ENCODE measurements around the gene PDE6H. TPM values are rescaled to one million over a fixed set of nuclear protein-coding genes. Genes with fewer than 3 reads are reported as not detected.

The PDE6H gene
- total RNA-seq, 3 donors from 2014 or later: 0.55 TPM; not detected in 2

DNA sequence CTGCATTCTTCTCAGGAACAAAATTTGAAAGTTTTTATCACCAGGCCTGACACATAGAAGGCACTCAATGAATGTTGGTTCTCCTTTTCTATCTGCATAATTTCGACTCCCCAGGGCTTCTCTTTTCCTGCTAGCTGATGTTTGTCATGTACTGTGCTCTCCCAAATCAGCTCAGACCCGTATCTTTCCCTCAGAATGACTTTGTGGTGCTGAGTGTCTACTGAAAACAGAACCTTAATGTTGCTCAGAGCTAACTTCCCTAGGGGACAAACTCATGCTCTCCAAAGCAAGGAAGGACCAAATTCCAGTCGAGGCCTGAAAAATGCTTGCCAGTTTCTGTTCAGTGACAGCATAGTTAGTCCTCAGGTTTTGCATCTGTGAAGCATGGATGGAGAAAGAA, 13.4 kb upstream of the PDE6H start:
- no peak overlapping the region for H3K4me3 ChIP-seq
- peaks cover 3% of the 10 kb centered on the region for H3K4me1 ChIP-seq (ENCODE audit: low read depth)
- DNase-seq (no peak), ATAC-seq (no peak)
- no peaks in the 10 kb centered on the region for H3K36me3 ChIP-seq (ENCODE audit: low read depth)
- no peaks in the 10 kb centered on the region for H3K9me3 ChIP-seq
- TF ChIP-seq, protein P1, sequence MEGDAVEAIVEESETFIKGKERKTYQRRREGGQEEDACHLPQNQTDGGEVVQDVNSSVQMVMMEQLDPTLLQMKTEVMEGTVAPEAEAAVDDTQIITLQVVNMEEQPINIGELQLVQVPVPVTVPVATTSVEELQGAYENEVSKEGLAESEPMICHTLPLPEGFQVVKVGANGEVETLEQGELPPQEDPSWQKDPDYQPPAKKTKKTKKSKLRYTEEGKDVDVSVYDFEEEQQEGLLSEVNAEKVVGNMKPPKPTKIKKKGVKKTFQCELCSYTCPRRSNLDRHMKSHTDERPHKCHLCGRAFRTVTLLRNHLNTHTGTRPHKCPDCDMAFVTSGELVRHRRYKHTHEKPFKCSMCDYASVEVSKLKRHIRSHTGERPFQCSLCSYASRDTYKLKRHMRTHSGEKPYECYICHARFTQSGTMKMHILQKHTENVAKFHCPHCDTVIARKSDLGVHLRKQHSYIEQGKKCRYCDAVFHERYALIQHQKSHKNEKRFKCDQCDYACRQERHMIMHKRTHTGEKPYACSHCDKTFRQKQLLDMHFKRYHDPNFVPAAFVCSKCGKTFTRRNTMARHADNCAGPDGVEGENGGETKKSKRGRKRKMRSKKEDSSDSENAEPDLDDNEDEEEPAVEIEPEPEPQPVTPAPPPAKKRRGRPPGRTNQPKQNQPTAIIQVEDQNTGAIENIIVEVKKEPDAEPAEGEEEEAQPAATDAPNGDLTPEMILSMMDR (IDR thresholded peaks at IDR 0.05): no peak
- intact Hi-C loops (cut with DNase I, micrococcal nuclease): no loop called here

- Histone ChIP-seq H3K4me3 (no peak overlapping the region), H3K36me3 (ENCODE audit: low read depth) (no peaks in the 10 kb centered on the region), H3K9me3 (no peaks in the 10 kb centered on the region), H3K4me1 (ENCODE audit: low read depth) (peaks cover 3% of the 10 kb centered on the region)
- intact Hi-C loops (cut with DNase I, micrococcal nuclease): no loop called here
- ATAC-seq (no peak), DNase-seq (no peak)
- TF ChIP-seq, protein P1 (IDR thresholded peaks at IDR 0.05): no peak
Measured at GRCh38 chr12:14959916-14960496, 12.8 kb upstream of the PDE6H start.

GRCh38 chr12:14960548-14961465, 12.0 kb upstream of the PDE6H start:
- Histone ChIP-seq H3K4me3 (peak overlapping the region; percentile 10), H3K4me1 (ENCODE audit: low read depth) (peaks cover 3% of the 10 kb centered on the region), H3K9me3 (no peaks in the 10 kb centered on the region), H3K36me3 (ENCODE audit: low read depth) (no peaks in the 10 kb centered on the region)
- peak in 1 of 3 donors; percentile 55 for DNase-seq
- peak; percentile 70 for ATAC-seq
- intact Hi-C loops (cut with DNase I, micrococcal nuclease): no loop called here
- TF ChIP-seq, protein P1 (IDR thresholded peaks at IDR 0.05): no peak

DNA sequence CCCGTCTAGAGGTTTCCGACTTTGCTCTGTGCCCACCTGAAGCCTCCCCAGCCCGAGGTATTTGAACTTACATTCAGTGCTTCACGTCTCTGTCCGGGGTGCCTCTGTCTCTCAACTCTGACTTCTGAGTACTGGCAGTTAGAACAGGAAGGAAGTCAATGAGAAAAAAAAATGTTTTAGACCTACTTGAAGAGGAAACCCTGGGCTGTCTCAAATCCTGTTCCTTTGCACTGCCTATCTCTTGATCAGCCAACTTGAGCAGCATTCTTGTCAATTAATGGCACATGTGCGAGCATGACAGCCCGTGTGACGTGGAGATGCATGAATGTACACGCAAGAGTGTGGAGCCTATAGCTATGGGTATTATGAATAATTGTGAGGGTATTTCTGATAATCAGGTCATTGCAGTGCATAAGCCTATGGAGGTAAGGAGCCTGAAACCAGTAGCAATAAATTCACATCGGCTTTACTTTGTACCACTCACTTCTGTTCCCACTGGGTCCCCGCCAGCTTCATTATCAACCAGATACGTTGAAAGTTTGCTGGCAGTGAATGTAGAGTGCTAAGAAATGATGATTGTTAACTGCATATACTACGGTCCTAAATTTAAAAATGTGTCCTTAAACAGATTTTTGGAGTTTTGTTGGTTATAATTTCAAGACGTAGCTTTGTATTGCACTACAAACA, 11.2 kb upstream of the PDE6H start, which contains the start of gene ARHGDIB:
Gene ARHGDIB, minus strand, starts transcription at position 136 of the 687 bp plus-strand sequence. CDS start 10,889 bp downstream, outside the sequence.
- peak; percentile 81 for ATAC-seq

GRCh38 chr12:14962153-14962539, 10.7 kb upstream of the PDE6H start:
- H3K4me1 ChIP-seq (ENCODE audit: low read depth): peaks cover 3% of the 10 kb centered on the region
- no peak for ATAC-seq
- no peaks in the 10 kb centered on the region for H3K36me3 ChIP-seq (ENCODE audit: low read depth)
- TF ChIP-seq, protein P1 (IDR thresholded peaks at IDR 0.05): no peak
- H3K4me3 ChIP-seq: no peak overlapping the region
- no peaks in the 10 kb centered on the region for H3K9me3 ChIP-seq
- DNase-seq: no peak
- intact Hi-C loops (cut with DNase I, micrococcal nuclease): no loop called here

More for the DNA sequence above, 11.2 kb upstream of the PDE6H start, which contains the start of gene ARHGDIB:
- H3K4me3 ChIP-seq: peak within 1 kb of the TSS; percentile 10
- peaks cover 3% of the 10 kb centered on the region for H3K4me1 ChIP-seq (ENCODE audit: low read depth)
- intact Hi-C loops (cut with DNase I, micrococcal nuclease): no loop called here
- H3K9me3 ChIP-seq: no peaks in the 10 kb centered on the region
- TF ChIP-seq, protein P1 (IDR thresholded peaks at IDR 0.05): no peak
- no peaks in the 10 kb centered on the region for H3K36me3 ChIP-seq (ENCODE audit: low read depth)
- peak in 2 of 3 donors; percentile 60 to 76 for DNase-seq
